NCI-H1417 treated with DMSO at 0.1 percent for 48 hours (cell line): ENCODE data around the gene TGFBR2.
"Not testable (repeated sequence)": the region's sequence is repeated elsewhere in the genome, so short reads cannot be mapped to it uniquely, and the experiment has no call there.

Experiments used
- DNase-seq: peaks from one replicate; lab custom pipeline; 2025; lab: John Stamatoyannopoulos, UW

The TGFBR2 gene

DNA sequence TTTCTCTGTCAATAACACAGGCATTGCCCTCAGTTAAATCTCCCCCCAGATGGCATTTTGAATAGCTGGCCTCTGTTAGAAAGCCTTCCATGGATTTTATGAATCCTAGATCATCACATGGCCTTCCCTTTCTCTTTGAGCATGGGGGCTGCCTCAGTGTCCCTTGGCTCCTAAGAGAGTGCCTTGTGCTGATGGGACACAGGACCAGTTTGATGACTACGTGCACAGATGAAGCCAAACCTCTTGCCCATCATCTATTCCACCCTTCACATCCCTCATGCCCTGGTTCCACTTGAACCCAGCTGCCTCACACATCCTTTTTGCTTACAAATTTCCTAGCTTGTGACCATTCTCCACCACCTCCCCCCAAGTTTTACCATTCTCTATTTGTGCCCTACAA, 12.9 kb downstream of the TGFBR2 start:
- DNase-seq, result no peak

DNA sequence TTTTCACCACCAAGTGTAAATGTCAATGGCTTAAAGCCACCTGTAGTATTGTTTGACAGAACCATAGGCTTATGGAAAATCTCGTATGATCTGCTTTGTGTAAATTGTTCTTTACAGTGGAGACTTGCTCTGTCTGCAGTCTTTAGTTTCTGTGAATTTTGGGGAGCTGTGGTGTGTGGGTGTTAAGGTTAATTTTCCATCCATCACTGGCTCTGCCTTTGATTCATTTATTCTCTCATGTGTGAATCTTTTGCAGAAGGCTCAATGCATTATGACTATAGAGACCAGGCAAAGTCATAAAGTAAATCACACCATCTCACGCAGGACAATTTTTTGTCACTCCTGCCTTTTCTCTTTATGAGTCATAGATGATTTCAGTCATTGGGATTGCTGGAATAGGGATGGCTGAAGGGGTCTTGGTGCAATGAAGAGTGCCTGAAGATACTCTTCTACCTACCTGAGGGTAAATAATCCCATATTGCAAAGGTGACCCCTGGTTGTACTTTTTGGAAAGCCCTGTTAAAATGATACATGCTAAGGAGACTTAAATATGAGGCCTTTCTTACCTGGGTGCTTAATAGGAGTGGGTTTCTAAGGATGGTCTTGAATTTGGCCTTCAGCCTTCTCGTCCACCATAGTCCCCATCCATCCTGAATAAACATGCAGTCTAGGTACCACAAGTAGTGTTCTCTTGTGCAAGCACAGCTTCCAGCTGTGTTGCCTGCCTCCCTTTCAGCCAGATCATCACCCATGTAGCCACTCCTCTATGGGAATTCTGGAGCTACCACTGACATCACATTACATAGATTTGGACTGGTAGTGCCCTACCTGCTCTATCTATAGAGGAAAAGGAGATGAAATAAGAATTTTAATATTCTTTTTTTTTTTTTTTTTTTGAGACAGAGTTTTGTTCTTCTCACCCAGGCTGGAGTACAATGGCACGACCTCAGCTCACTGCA, 14.3 kb downstream of the TGFBR2 start:
- DNase-seq, result no peak

DNA sequence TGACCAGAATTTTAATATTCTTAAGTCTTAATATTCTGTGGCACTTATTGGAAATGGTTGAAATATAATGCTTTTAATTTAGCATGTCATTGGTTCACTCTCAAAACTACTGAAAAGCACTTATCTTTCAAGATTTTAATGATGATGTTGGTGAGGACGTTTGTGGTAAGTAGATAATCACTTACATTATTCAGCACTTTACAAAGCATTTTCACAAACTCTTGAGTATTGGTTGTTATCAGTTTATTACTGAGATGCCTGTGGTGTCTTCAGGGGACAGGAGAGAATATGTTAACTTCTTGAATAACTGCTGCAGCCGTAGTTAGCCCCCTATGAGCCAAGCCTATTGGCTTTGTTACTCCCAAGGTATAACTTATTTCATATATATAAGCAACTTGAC, 15.2 kb downstream of the TGFBR2 start:
- no peak for DNase-seq

DNA sequence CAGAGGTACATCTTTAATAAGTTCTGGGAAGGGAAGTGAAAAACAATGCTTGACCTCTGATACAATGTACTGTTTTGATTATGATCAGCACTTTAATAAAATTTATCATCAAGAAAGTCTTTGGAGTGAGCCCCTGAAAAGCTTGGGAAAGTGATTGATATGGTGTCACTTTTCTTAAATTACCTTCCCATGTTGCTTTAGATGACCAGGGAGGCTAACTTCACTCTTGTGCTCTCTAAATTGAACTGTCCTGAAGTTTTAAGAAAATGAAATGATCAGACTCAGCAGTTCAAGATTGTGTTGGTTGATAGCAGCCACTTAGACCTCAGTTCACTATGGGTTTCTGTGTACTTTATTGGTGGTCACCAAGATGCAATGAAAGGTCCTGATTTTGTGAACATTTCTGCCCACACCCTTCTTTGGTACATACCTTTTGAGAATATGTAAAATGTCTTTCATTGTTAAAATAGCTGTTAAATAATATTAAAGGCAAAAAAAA, 15.7 kb downstream of the TGFBR2 start:
- DNase-seq, result no peak

DNA sequence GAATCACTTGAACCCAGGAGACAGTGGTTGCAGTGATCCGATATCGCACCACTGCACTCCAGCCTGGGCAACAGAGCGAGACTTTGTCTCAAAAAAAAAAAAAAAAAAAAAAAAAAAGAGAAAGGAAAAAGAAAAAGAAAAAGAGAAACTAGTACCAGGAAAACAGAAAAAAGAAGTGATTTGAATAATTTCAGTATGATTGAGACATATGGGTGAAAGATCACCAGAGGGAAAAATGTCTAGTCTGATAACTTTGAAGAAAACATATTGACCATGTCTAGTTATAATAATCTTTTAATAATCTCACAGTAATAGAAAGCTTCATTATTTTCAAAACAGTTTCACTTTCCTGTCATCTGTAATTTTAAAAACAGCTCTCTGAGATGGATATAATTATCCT, 16.4 kb downstream of the TGFBR2 start:
- DNase-seq, result no peak

DNA sequence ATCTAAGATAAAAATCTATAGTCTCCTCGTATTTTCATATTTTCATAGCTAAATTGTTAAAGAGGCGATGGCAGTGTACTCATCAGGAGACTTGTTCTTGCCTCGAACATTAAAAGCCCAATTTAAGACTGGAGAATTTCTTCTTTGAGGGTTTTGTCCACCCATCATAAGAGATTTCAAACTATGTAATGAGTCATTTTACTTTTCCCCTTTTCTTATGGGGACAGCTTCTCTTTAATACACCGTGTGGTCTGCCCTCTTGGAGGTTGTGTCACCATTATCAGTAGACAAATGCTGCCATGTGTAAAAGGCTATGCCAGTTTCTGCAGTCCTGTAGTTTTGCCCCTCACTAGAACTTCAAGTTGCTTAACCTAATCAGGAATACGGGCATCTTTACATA, 16.9 kb downstream of the TGFBR2 start:
- no peak for DNase-seq

DNA sequence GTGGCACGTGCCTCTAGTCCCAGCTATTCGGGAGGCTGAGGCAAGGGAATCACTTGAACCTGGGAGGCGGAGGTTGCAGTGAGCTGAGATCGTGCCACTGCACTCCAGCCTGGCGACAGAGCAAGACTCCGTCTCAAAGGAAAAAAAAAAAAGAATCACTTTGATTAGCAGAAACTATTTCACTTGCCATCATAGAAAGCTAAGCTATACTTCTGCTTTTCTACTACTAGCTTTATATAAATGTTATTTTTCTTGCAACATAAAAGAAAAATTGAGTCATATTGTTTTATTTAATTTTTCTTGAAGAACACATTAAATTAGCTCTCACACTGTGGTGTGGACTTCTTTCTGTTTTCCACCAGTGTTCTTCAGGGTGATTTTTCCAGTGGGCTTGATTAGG, 18.1 kb downstream of the TGFBR2 start:
- DNase-seq, result not testable (repeated sequence)

DNA sequence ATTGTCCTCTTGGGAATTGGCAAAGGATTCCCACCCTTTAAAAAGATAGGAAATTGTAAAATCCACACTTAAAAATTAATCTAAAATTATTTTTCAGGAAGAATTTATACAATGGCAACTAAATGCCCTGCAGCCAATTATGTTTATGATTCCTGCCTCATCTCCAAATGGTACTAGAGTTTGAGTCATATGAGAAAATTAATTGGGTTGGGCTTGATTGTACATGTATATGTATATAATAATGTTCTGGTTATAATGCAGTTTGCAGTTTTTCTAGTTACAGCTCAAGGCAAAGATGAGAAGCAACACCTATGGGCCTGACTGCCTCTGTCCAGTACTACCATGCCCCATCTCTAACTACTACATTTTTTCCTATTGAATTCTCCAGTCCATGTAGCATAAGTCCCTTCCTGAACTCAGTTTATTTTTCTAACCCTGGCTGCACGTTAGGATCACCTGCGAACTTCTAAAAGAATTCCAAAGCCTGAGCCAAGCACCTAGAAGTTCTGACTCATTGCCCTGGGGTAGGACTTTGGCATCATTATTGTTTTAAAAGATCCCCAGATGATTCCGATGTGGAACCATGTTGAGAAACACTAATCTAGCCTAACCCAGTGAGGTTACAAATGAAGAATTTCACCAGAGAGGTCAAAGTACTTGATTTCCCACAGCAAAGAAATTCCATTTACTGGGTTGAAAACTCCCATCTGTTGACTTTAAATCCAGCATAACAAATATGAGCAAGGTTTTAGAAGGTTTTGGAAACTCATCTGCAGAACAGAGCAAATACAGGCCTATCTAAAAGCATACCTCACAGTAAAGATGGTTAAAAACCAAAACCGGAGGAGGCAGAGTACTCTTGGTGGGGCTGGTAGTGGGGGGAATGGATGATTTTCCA, 19.4 kb downstream of the TGFBR2 start:
- no peak for DNase-seq

DNA sequence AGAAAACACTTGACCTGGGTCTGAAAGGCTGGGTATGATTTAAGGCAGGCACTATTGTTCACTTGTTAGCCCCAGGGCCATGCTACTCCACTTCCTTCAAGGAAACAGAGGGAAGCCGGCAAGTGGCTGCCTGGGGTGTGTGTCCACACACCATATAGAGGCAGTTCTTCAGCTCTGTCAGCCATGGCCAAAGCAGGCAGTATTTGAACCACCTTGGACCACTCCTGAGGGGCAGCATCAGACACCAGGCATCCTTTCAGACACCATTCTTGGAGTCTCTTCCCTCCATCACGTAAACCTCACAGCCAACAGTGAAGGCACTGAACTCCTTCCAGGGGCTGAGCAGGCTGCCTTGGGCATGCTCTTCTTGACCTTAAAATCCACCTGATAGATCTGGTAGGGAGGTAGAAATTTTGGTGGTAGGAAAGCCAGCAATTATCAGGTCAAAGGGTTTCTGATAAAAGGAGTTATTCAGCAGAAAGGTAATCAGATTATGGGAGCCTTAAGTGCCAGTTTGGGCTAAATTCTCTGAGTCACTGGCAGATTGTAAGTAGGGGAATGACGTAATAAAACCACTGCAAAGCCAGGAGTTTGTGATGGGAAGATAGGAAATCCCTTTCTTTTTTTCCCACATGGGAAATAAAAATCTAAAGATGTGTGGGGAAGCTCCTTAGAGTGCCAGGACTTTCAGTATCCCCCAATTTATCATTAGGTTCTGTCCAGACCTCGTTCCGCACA, 20.2 kb downstream of the TGFBR2 start:
- no peak for DNase-seq

DNA sequence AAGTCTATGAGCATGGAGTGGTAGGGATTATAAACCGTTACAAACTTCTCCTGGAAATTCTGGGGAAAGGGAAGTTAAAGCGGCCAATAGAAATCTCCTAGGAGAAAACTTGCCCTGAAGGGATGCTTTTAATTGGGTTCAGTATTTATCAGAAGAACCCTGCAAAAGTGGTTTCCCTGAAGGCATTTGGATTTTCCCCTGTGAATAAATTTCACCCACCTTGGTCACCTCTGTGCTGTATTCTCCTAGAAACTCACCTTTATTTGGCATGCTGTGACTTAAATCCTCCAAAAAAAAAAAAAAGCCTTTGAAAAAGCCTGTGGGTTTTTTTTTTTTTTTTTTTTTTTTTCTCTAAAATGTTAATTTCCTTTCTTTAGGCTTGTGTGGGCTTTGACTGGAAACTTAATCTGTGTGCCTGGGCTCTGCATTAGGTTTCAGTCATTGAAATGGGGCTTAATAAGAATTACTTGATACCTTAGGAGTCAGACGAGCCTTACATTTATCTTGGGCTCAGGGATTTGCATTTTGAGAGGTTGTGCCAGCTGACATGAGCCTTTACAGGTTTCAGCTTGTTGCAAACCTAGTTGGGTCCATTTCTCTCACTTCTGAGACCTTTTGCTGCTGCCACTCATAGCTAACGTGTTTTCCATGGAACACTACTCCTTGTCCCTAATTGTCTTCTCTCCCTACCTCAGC, 22.0 kb downstream of the TGFBR2 start:
- DNase-seq, result no peak

DNA sequence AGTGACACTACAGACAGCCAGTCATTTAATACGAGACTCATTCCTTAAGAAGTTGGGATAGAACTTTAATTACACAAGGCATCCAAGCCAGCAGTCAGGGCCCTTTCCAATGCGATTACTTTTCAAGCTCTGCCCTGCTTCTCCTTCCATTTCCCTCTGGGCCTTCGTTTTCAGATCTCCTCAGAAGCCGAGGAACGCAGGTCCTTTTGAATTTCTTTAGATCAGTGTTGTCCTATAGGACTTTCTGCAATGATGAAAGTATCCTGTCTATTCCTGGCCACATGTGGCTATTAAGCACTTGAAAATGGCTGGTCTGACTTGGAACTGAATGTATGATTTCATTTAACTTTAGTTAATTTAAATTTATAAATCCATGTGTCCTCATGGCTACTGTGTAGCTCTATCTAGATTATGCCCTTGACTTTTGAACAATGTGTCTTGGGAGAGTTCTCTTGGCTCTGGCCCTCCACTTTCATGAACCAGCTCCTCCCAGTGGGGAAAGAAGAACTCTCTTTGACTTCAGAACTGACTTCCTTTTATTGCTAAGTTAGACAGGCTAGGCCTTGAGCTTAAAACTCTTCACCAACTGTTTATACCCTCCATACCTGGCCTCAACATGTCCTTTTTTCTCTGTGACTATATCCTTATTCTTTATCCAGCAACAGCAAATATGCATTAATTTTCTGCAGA, 22.6 kb downstream of the TGFBR2 start:
- DNase-seq, result no peak

DNA sequence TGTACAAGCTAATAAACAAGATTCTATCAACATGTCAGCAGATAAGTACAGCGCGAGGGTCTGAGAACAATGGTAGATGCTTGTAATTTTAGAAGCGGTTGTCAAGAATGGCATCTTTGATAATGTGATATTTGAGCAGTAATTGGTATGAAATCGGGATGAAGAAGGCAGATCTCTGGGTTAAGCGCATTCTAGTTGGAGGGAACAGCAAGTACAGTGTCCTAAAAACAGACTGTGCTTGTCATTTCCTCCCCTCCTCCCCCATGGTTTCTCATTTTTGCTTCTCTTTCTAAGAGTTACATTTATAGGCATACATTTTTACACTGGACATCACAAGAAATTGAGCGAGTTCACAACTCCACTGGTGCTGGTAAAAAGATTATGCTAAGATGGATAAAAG, 23.3 kb downstream of the TGFBR2 start:
- DNase-seq, result no peak

DNA sequence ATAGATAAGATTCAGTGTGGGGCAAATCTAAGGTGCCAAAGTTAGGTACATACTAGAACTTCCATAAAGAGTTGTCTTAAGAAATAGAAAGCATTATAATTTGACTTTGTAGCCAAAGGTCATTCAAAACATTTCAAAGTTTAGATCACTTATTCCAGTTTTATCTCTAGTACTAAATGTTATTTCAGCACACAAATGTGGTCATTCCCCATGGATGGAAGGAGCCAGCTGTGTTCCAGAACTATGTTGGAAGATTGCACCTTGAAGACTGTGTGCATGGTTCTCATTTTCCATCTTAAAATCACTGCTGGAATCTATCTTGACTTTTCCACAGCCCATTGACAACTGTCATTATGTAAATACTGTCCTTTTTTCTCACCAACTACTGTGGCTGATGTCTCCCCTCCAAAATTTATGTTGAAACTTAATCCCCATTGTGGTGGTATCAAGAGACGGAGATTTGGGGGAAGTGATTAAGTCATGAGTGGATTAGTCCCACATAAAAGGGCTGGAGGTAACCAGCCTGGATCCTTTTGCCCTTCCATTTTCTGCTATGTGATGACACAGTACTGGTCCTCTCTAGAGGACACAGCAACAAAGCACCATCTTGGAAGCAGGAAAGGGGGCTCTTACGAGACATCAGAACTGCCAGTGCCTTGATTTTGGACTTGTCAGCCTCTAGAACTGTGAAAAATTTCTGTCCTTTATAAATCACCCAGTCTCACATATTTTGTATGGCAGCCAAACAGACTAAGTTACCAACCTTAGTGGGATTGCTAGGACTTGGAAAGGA, 24.0 kb downstream of the TGFBR2 start:
- no peak for DNase-seq

DNA sequence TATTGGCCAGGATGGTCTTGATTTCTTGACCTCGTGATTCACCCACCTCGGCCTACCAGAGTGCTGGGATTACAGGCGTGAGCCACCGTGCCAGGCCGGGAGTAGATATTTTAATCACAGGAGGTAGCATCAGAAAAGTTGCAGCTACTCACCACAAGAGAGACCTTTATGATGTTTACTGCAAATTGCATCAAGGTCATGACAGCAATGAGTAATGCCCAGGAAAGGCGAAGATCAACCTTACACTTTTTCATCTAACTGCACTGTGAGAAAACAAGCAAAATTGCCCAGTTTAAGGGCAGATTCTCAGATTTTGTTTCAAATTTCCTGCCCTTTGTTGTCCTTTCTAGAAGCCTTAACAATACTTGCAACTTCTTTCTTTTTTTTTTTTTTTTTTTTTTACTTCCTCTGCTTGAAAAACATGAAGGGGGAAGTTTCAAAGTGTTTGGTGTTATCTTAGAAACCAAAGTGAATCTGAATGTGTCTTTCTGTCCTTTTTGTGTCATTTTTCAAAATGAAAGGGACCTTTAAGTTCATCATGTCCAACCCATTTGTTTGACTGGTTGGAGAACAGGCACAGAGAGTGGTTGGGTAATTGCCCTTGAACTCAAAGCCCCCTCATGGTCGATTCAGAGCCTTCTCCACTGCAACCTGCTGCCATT, 25.0 kb downstream of the TGFBR2 start:
- no peak for DNase-seq

DNA sequence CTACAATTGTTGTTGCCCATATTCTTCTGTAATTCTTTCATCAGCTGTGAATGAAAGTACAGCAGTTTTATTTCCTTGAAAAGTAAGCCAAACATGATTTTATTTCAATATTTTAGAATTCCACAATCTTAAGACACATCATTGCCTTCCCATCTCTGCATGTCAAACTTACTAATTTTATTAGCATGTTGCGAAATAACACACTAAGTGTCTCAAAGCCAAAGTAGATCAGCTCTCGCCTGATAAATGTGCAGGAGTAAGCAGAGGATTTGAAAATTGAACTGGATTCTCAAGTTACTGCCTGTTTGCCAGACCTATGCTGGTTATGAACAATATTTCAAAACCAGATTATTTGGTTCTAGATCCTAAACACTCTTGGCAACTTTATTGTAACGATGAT, 25.7 kb downstream of the TGFBR2 start:
- no peak for DNase-seq

DNA sequence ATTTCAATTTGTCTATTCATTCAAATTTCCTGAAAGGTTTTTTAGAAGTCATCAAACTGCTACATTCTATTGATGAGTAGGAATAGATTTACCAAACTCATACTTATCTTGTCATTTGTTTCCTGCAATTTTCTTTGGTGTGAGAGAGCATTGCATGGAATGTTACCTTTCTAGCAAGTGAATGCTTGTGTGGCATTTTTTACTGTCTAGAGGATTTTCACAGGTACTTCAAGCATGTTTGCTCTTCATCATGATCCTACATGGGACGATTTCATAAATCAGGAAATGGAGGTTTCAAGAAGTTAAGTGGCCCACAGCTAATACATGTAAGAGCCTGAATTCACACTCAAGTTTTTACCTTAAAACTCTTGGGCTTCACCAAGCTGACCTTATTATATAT, 26.1 kb downstream of the TGFBR2 start:
- DNase-seq, result no peak

DNA sequence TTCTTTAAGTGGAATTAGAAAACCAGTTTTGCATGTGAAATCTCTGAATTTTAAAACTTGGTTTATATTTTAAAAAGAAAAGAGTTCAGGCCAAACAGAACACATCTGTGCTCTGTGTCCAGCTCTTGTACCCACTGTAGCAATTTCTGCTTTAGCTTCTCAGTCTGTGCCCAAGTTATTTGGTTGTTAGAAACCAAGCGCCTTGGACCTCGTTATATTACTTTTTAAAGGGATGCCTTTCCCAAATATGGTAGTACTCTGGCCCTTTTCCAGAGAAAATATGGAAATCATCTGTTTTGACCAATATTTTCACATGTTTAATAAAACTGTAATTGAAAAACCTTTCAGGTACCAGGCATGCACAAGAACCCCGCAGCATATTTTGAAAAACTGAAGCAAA, 27.3 kb downstream of the TGFBR2 start:
- no peak for DNase-seq

DNA sequence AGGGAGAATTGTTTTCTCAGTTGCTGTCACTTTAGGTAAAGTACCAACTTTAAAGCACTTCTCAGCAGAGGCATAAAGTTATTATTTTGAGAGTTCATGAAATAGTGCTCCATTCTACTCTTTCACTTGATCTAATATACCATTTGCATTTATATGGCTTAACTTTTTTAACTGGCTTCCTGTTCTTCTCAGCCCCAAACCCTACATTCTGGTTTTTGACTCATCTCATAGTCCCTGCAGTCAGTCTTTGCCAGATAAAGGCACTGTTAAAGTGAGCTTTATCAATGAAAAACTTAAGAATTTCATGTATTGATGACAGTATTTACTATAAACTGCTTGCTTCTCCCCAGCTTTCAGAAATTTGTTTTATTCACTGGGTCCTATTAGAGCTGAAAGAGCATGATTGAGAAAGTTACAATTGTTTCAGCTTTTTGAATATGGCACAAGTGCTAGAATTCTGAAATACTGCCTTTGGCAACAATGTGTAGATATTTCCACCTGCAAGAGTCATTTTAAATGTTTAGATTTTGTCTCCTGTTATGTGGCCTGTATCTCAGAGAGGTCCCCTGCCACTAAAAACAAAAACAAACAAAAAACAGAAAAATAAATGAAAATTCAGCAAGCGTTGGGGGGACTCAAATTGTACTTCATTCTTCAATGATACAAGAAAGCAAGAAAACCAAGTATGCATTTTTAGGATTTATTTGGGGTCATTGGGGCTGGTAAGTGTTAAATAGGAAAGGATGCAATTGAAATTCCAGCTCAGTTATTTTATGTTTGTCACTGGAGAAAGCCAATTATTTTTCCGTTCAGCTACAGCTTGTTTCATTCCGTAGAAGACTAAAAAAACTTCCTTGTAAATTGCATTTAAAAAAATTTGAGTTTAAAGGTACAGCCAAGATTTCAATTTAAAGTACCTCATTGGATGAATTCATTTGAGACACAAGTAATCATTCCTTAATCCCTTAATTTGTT, 28.6 kb downstream of the TGFBR2 start:
- no peak for DNase-seq
